Psoas muscle (tissue), 8 donors: ENCODE measurements around the gene ZBTB7A. TPM values are rescaled to one million over a fixed set of nuclear protein-coding genes. Genes with fewer than 3 reads are reported as not detected.

Experiments used
- ATAC-seq, 4 donors: fragments of 200-7000 bp; cut with Tn5 transposase; one replicate each; pipeline ENCODE4 v1.9.1; 2020; ENCODE audit warnings: moderate library complexity in 3 of 4, mild to moderate bottlenecking in 2 of 4
- DNase-seq, 2 donors: peaks; one replicate each; pipeline ENCODE4 v3.0.0-alpha.2; 2020
- H3K27ac ChIP-seq: fragments of 200-600 bp; one replicate; pipeline ENCODE4 v1.8.0; 2022
- H3K27me3 ChIP-seq, 3 donors: fragments of 200-600 bp in 1 of 3; one replicate each; pipeline versions ENCODE4 v1.6.1 to v1.8.0; 2013 to 2022; ENCODE audit warnings: low read length in 2 of 3, mild to moderate bottlenecking in 2 of 3, moderate library complexity in 1 of 3; ENCODE audit not compliant: insufficient read depth in 3 of 3
- H3K36me3 ChIP-seq, 2 donors: fragments of 200-600 bp in 1 of 2; one replicate each; pipeline versions ENCODE4 v1.6.1 to v1.8.0; 2013 to 2022; ENCODE audit warnings: low read depth in 1 of 2, mild to moderate bottlenecking in 1 of 2, moderate library complexity in 1 of 2; ENCODE audit not compliant: insufficient read depth in 1 of 2
- H3K4me1 ChIP-seq: fragments of 200-600 bp; one replicate; pipeline ENCODE4 v1.8.0; 2022
- H3K4me3 ChIP-seq: fragments of 200-600 bp; one replicate; pipeline ENCODE4 v1.8.0; 2022; ENCODE audit warnings: mild to moderate bottlenecking
- H3K9me3 ChIP-seq: fragments of 200-600 bp; one replicate; pipeline ENCODE4 v1.8.0; 2022
- CTCF ChIP-seq: fragments of 200-600 bp; IDR thresholded peaks from one replicate; pipeline ENCODE4 v1.8.0; 2022; ENCODE audit warnings: antibody characterized with exemption
- WGBS, 3 donors: extraction: QIAGEN DNeasy Blood & Tissue Kit; methylation state at CpG; one replicate each; pipeline versions ENCODE4 v1.1.6 to v1.1.7; 2013; 5-methylcytosine and 5-hydroxymethylcytosine counted together
- intact Hi-C, 2 donors: fragments of 100-400 bp; cut with DNase I; formaldehyde crosslinking; loops; one replicate each; pipeline versions ENCODE4 v1.11.0 to v1.14.2; 2022
- polyA plus RNA-seq, 3 donors: library from polyadenylated mRNA; stranded (reverse); fragments of 200-250 nt; gene quantifications; one replicate each; pipeline ENCODE4 v1.2.3, GENCODE V29; 2013
- total RNA-seq, 4 donors: library from RNA; stranded (reverse); fragmentation: NEBNext Ultra II Directional in 2 of 4; extraction: Animal tissue kit (Norgen Biotek cat#: 25700) in 2 of 4; gene quantifications; one replicate each; pipeline versions ENCODE4 v1.2.1 to v1.2.4, GENCODE V29; 2021 to 2023
- donor health status: healthy with polysubstance abuse.
- donor health status: DM: no; HTN: no; CAD: no; lungs with moderate emphysema.
- donor health status: Bipolar disorder and iron deficiency.
- donor health status: healthy.
- donor health status: DM: yes; HTN: yes; CAD: no.
- donor health status: DM: no; HTN: no; CAD: no.
- donor health status: DM: no; HTN: no; CAD: no.
- donor health status: DM: yes; HTN: yes; CAD: no.

The ZBTB7A gene
- total and polyA plus RNA-seq, 7 donors, result 18.5 to 55.9 (median 25.7) TPM

DNA sequence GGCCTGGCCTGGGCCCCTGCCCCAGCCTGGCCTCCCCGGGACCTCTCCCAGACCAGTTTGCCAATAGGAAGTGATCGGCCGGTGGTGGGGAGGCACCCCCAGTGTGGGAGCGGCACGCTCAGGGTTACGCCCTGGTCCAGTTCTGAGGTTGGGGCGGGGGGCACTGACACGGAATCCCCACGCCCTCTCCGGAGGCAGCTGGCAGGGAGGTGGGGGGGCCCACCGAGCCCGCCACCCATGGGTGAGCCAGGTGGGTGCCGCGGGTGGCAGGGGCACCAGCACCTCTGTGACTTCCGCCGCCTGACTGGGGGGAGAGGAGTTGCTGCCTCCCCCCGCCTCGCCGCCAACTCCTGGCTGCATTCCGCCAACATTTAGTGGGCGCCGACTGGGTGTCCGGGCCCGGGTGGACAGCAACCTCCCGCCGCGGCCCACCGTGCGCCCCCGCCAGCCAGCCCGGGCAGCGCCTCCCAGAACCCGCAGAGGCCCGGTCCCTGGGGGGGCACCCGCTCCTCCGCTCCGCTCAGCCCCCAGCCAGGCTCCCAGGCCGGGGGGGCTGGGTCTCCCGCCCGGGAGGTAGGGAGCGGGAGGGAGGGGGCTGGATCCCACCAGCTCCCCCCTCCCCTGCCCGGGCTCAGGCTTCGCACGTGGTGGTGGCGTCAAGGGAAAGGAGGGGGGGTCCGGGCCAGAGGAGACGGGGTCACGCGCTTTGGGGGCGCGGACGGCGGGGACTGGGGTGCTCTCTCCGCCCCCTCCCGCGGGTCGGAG, 2.0 kb downstream of the ZBTB7A start:
- 1 to 7% (median 1%) methylated on average over 18 to 57 of the region's 57 CpGs for WGBS, 3 donors

GRCh38 chr19:4064149-4064495, 2.6 kb downstream of the ZBTB7A start:
- DNase-seq, result peak; percentile 50 to 72
- Histone ChIP-seq H3K27me3 (no peaks in the 10 kb centered on the region), H3K4me3 (peak overlapping the region; percentile 97), H3K4me1 (peaks cover 51% of the 10 kb centered on the region), H3K36me3 (no peaks in the 10 kb centered on the region), H3K27ac (peak overlapping the region; percentile 96), H3K9me3 (no peaks in the 10 kb centered on the region)
- 2 to 7% (median 4%) methylated on average over 19 to 24 of the region's 24 CpGs for WGBS, 3 donors
- TF ChIP-seq CTCF, result no peak
- intact Hi-C loops, result loop anchor here in 1 of 2 donors (5.0 kb wide), 2 partner anchors 57 to 82 kb away; partner anchors contain the start of gene PIAS4
- ATAC-seq, result peak in 1 of 4 donors; percentile 0

More for the DNA sequence above, 2.0 kb downstream of the ZBTB7A start:
- DNase-seq, result peak; percentile 73 to 85
- Histone ChIP-seq H3K4me3 (peak overlapping the region; percentile 97), H3K4me1 (peaks cover 45% of the 10 kb centered on the region), H3K27me3 (no peaks in the 10 kb centered on the region), H3K36me3 (no peaks in the 10 kb centered on the region), H3K9me3 (no peaks in the 10 kb centered on the region), H3K27ac (peak overlapping the region; percentile 96)
- intact Hi-C loops, result loop anchor here (5.0 kb wide), 4 partner anchors 48 to 82 kb away; partner anchors contain the start of genes MAP2K2 (in 1 of the 2) and PIAS4 (in 1 of the 2)
- no peak for TF ChIP-seq CTCF
- peak in 3 of 4 donors; percentile 5 to 9 (median 8) for ATAC-seq

DNA sequence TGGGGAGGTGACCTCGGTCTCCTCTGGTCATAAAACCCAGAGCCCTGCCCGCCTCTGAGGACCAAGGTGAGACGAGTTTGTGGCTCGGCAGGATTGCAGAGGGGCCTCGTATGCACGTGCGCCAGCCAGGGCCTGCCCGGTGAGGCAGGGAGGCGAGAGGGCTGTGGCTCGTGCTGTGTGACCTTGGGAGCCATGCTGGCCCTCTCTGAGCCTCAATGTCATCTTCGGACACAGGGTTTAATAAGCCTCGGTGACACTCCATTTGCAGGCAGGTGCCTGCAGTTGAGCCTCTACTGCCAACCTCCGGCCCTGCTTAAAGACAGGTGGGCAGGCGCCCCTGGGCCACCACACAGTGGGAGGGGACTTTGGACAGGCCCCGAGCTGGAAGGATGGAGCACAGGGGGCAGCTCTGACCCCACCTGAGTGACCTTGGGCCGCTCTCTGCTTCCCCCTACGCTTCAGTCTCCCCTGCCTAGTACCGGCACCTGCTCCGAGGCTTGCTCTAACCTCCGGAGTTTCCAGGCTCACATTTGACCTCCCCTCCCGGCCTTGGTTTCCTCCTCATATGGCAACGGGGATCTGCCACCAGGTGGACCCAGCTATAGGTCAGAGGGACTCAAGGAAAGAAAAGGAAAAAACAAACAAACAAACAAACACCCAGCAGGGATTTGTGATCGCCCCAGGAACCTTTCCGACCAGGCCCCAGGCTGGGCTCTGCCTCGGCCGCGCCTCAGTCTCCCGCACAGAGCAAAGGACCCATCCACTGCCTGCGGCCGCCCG, 3.1 kb downstream of the ZBTB7A start:
- Histone ChIP-seq H3K4me1 (peaks cover 56% of the 10 kb centered on the region), H3K27ac (peak overlapping the region; percentile 96), H3K27me3 (no peaks in the 10 kb centered on the region), H3K9me3 (no peaks in the 10 kb centered on the region), H3K4me3 (peak overlapping the region; percentile 97), H3K36me3 (no peaks in the 10 kb centered on the region)
- 27 to 41% (median 28%) methylated on average over 31 of the region's 31 CpGs for WGBS, 3 donors
- intact Hi-C loops, result loop anchor here in 1 of 2 donors (5.0 kb wide), 2 partner anchors 56 to 81 kb away; partner anchors contain the start of gene PIAS4
- DNase-seq (peak; percentile 22 to 62), ATAC-seq (no peak)
- TF ChIP-seq CTCF, result no peak

- H3K27ac ChIP-seq, result peak overlapping the region; percentile 96
- peak overlapping the region; percentile 97 for H3K4me3 ChIP-seq
- 48 to 65% (median 55%) methylated on average over 28 to 30 of the region's 30 CpGs for WGBS, 3 donors
- no peaks in the 10 kb centered on the region for H3K36me3 ChIP-seq
- TF ChIP-seq CTCF, result no peak
- intact Hi-C loops, result loop anchor here in 1 of 2 donors (5.0 kb wide), 2 partner anchors 55 to 80 kb away; partner anchors contain the start of gene PIAS4
- ATAC-seq (no peak), DNase-seq (peak; percentile 31 to 55)
- no peaks in the 10 kb centered on the region for H3K27me3 ChIP-seq
- H3K4me1 ChIP-seq, result peaks cover 64% of the 10 kb centered on the region
- no peaks in the 10 kb centered on the region for H3K9me3 ChIP-seq
These were observed 4.0 kb downstream of the ZBTB7A start for GRCh38 chr19:4062419-4063368.
